ENCODE results near the gene ANKRD13A. TPM values are rescaled to one million over a fixed set of nuclear protein-coding genes. Genes with fewer than 3 reads are reported as not detected.
A peak's percentile ranks its signal among the peaks of the same experiment; 100 is the strongest.

The ANKRD13A gene
- total RNA-seq, 4 donors from 2014 or later: 96.1 to 189 (median 115) TPM

DNA sequence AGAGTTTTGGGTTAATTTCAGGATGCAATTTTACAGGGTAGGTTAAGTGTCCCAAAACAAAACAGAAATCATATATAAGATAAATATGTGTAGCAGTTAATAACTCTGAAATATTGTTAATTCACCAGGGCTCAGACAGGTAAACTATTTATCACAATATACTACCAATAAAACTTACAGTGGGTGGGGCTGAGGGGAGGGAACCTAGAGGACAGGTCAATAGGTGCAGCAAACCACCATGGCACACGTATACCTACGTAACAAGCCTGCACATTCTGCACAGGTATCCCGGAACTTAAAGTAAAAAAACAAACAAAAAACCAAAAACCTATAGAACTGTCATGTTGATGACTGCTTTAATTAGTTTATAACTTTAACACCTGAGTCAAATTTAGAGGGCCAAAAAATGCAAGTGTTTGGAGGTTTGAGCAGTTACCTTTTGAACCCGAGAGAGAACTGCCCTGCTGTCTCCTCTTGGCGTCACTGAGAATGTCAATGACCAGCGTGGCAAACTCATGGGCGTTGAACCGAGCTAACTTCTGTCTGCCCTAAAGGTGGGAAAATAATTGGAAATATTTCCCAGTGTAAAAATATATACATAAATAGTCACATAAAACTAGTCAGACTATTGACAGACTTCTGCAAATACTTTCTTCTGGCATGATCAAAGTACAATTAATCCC, 39.7 kb upstream of the ANKRD13A start:
- H3K9me3 ChIP-seq: no peaks in the 10 kb centered on the region
- H3K36me3 ChIP-seq: peaks cover 0 to 38% (median 5%) of the 10 kb centered on the region in 4 donors
- in situ Hi-C loops (cut with MboI; ENCODE audit: low pct_ligation_motif_present in 1 of 4, low pct_unique_long_range_greater_than_20kb in 1 of 4, low sequenced_read_pairs in 3 of 4): no loop called here

DNA sequence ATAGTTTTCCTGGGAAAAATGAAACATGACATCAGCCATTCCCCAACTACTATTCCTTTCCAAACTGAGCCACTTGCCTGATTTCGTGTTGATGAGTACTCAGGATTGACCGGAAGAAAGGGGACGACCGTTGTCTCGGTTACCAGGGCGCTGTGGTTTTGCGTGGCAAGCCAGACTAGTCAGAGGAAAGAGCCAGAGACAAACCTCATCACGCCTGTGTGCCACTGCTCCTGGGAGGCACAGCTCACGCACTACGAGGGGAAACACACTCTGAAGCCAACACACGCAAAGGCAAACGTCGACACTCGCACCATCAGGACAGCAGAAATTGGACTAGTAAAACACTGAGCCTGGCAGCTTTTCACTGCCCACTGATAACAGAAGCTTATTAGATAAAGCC, 38.0 kb upstream of the ANKRD13A start:
- Histone ChIP-seq H3K27me3 (no peaks in the 10 kb centered on the region), H3K4me1 (peaks cover 0 to 41% (median 16%) of the 10 kb centered on the region in 4 donors), H3K27ac (no peak overlapping the region), H3K36me3 (peaks cover 0 to 44% (median 8%) of the 10 kb centered on the region in 4 donors), H3K9me3 (no peaks in the 10 kb centered on the region), H3K4me3 (no peak overlapping the region)
- WGBS, 2 donors (ENCODE audit: low coverage in 1 of 2): 85 to 86% methylated on average over 6 to 14 of the region's 14 CpGs
- intact Hi-C loops (cut with DNase I; ENCODE audit: low total_unique reads) (no loop called here), in situ Hi-C loops (cut with MboI; ENCODE audit: low pct_ligation_motif_present in 1 of 4, low pct_unique_long_range_greater_than_20kb in 1 of 4, low sequenced_read_pairs in 3 of 4) (no loop called here)
- DNase-seq: no peak
- TF ChIP-seq, protein P1, sequence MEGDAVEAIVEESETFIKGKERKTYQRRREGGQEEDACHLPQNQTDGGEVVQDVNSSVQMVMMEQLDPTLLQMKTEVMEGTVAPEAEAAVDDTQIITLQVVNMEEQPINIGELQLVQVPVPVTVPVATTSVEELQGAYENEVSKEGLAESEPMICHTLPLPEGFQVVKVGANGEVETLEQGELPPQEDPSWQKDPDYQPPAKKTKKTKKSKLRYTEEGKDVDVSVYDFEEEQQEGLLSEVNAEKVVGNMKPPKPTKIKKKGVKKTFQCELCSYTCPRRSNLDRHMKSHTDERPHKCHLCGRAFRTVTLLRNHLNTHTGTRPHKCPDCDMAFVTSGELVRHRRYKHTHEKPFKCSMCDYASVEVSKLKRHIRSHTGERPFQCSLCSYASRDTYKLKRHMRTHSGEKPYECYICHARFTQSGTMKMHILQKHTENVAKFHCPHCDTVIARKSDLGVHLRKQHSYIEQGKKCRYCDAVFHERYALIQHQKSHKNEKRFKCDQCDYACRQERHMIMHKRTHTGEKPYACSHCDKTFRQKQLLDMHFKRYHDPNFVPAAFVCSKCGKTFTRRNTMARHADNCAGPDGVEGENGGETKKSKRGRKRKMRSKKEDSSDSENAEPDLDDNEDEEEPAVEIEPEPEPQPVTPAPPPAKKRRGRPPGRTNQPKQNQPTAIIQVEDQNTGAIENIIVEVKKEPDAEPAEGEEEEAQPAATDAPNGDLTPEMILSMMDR (IDR thresholded peaks at IDR 0.05): no peak
- no peak for TF ChIP-seq EP300 (IDR thresholded peaks at IDR 0.05; ENCODE audit: low read depth)
- no peak for TF ChIP-seq POLR2A (IDR thresholded peaks at IDR 0.05)
- no peak for TF ChIP-seq POLR2AphosphoS5 (IDR thresholded peaks at IDR 0.05)

More for the DNA sequence above, 39.7 kb upstream of the ANKRD13A start:
- peak overlapping the region in 1 of 4 donors; percentile 8 for H3K27ac ChIP-seq
- intact Hi-C loops (cut with DNase I; ENCODE audit: low total_unique reads): no loop called here
- TF ChIP-seq POLR2AphosphoS5 (IDR thresholded peaks at IDR 0.05) (no peak), EP300 (IDR thresholded peaks at IDR 0.05; ENCODE audit: low read depth) (no peak), POLR2A (IDR thresholded peaks at IDR 0.05) (no peak)
- TF ChIP-seq, protein P1 (IDR thresholded peaks at IDR 0.05): no peak
- no peaks in the 10 kb centered on the region for H3K27me3 ChIP-seq
- H3K4me3 ChIP-seq: no peak overlapping the region
- H3K4me1 ChIP-seq: peaks cover 0 to 36% (median 14%) of the 10 kb centered on the region in 4 donors
- WGBS, 2 donors (ENCODE audit: low coverage in 1 of 2): 77 to 80% methylated on average over 8 of the region's 8 CpGs
- DNase-seq: no peak

DNA sequence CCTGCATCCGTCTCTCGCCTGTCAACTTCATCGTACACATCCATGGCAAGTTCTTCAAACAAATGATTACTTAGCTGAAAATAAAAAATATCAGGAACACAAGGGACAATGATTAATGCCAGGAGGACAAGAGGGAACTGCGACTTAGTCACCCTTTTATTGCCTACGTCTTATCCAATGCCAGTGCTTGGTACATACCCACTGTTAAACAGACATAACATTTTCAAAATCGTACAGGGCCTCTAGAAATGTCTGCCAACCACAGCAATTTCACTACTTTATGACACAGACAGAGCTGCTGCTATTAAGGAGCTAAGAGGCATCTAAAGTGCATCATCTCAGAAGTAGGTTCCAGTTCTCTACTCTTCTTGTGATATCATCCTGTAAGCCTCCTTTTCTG, 37.6 kb upstream of the ANKRD13A start:
- H3K27me3 ChIP-seq: no peaks in the 10 kb centered on the region
- intact Hi-C loops (cut with DNase I; ENCODE audit: low total_unique reads): no loop called here
- no peak overlapping the region for H3K4me3 ChIP-seq
- in situ Hi-C loops (cut with MboI; ENCODE audit: low pct_ligation_motif_present in 1 of 4, low pct_unique_long_range_greater_than_20kb in 1 of 4, low sequenced_read_pairs in 3 of 4): no loop called here
- H3K36me3 ChIP-seq: peaks cover 0 to 44% (median 10%) of the 10 kb centered on the region in 4 donors
- WGBS, 2 donors (ENCODE audit: low coverage in 1 of 2): 75 to 84% methylated on average over 4 to 6 of the region's 6 CpGs
- DNase-seq: no peak
- no peak overlapping the region for H3K27ac ChIP-seq
- TF ChIP-seq, protein P1 (IDR thresholded peaks at IDR 0.05): no peak
- TF ChIP-seq POLR2A (IDR thresholded peaks at IDR 0.05) (no peak), POLR2AphosphoS5 (IDR thresholded peaks at IDR 0.05) (no peak)
- H3K4me1 ChIP-seq: peaks cover 0 to 41% (median 16%) of the 10 kb centered on the region in 4 donors
- H3K9me3 ChIP-seq: no peaks in the 10 kb centered on the region

DNA sequence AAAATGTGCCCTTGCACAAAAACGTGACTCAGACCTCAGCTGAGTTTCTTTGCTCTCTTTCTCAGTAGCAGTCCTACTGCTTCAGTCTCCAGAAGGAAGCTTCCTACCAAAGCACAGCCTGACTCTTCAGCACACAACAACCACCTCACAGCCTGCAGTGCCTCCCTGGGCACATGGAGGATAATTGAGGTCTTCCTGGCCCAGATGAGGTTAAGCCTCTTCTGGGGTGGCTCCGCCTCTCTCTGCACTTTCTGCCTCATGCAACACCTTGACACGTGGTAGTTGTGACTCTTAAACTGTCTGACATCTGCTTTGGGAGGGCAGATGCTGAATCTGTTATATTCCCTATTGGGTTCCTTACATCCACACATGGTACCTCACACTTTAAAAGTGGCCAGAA, 36.8 kb upstream of the ANKRD13A start:
- Histone ChIP-seq H3K4me3 (no peak overlapping the region), H3K36me3 (peaks cover 0 to 44% (median 12%) of the 10 kb centered on the region in 4 donors), H3K4me1 (peaks cover 0 to 41% (median 16%) of the 10 kb centered on the region in 4 donors), H3K27ac (no peak overlapping the region), H3K9me3 (no peaks in the 10 kb centered on the region), H3K27me3 (no peaks in the 10 kb centered on the region)
- no peak for DNase-seq
- 71 to 80% methylated on average over 1 to 3 of the region's 3 CpGs for WGBS, 2 donors (ENCODE audit: low coverage in 1 of 2)
- in situ Hi-C loops (cut with MboI; ENCODE audit: low pct_ligation_motif_present in 1 of 4, low pct_unique_long_range_greater_than_20kb in 1 of 4, low sequenced_read_pairs in 3 of 4): no loop called here
- intact Hi-C loops (cut with DNase I; ENCODE audit: low total_unique reads): no loop called here
- TF ChIP-seq POLR2A (IDR thresholded peaks at IDR 0.05) (no peak), POLR2AphosphoS5 (IDR thresholded peaks at IDR 0.05) (no peak), EP300 (IDR thresholded peaks at IDR 0.05; ENCODE audit: low read depth) (no peak)
- TF ChIP-seq, protein P1 (IDR thresholded peaks at IDR 0.05): no peak

All from transverse colon (tissue), 4 donors.